Measurements from ENCODE around the gene CRB2. TPM values are rescaled to one million over a fixed set of nuclear protein-coding genes. Genes with fewer than 3 reads are reported as not detected.

Gene CRB2
- total and polyA plus RNA-seq, 2 of the 13 experiments (the other 11 are each of a cell fraction or from before 2014, with no cell fraction given): 0.01 to 0.29 TPM

- TF ChIP-seq AKNA (CRISPR knock-in tag; IDR thresholded peaks at IDR 0.05; ENCODE audit: borderline replicate concordance): no peak
- no peak for TF ChIP-seq ZNF138 (CRISPR knock-in tag; IDR thresholded peaks at IDR 0.05; ENCODE audit: low read depth)
- TF ChIP-seq ZNF709 (CRISPR knock-in tag; IDR thresholded peaks at IDR 0.05): no peak
- 0 out of 2 replicates have a peak, but pooled peaks have one; percentile 28 for TF ChIP-seq ZNF280D (CRISPR knock-in tag; IDR thresholded peaks at IDR 0.05)
- TF ChIP-seq PITX1 (CRISPR knock-in tag; IDR thresholded peaks at IDR 0.05): 0 out of 2 replicates have a peak, but pooled peaks have one; percentile 24
- TF ChIP-seq ZNF33B (CRISPR knock-in tag; IDR thresholded peaks at IDR 0.05): 0 out of 2 replicates have a peak, but pooled peaks have one; percentile 24
- TF ChIP-seq, protein P1, sequence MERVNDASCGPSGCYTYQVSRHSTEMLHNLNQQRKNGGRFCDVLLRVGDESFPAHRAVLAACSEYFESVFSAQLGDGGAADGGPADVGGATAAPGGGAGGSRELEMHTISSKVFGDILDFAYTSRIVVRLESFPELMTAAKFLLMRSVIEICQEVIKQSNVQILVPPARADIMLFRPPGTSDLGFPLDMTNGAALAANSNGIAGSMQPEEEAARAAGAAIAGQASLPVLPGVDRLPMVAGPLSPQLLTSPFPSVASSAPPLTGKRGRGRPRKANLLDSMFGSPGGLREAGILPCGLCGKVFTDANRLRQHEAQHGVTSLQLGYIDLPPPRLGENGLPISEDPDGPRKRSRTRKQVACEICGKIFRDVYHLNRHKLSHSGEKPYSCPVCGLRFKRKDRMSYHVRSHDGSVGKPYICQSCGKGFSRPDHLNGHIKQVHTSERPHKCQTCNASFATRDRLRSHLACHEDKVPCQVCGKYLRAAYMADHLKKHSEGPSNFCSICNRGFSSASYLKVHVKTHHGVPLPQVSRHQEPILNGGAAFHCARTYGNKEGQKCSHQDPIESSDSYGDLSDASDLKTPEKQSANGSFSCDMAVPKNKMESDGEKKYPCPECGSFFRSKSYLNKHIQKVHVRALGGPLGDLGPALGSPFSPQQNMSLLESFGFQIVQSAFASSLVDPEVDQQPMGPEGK (CRISPR knock-in tag; IDR thresholded peaks at IDR 0.05): peak; percentile 88
- 0 out of 2 replicates have a peak, but pooled peaks have one; percentile 25 for TF ChIP-seq THRA (CRISPR knock-in tag; IDR thresholded peaks at IDR 0.05; ENCODE audit: borderline replicate concordance)
- TF ChIP-seq ZNF549 (CRISPR knock-in tag; IDR thresholded peaks at IDR 0.05): no peak
- no peak for TF ChIP-seq TP53 (CRISPR knock-in tag; conservative IDR thresholded peaks at IDR 0.05)
- no peak for TF ChIP-seq PPARG (CRISPR knock-in tag; conservative IDR thresholded peaks at IDR 0.05)
- peak; percentile 97 for TF ChIP-seq CTCF (CRISPR knock-in tag; IDR thresholded peaks at IDR 0.05)
- TF ChIP-seq RAD21 (CRISPR knock-in tag; IDR thresholded peaks at IDR 0.05): peak; percentile 83
- TF ChIP-seq EEA1 (CRISPR knock-in tag; IDR thresholded peaks at IDR 0.05; ENCODE audit: borderline replicate concordance): 0 out of 2 replicates have a peak, but pooled peaks have one; percentile 55
Observed at GRCh38 chr9:123353984-123354591, 1.9 kb upstream of the CRB2 start (continued).
